ENCODE measurements around the gene PGAP3.

- TF ChIP-seq CTCF (IDR thresholded peaks at IDR 0.05; ENCODE audit: low read length) (no peak), EZH2 (optimal IDR thresholded peaks at IDR 0.05; ENCODE audit: low read depth, low read length) (no peak), EZH2phosphoT487 (IDR thresholded peaks at IDR 0.05; ENCODE audit: low read length) (no peak)
These were observed 28.4 kb upstream of the PGAP3 start for GRCh38 chr17:39716073-39716818.

All from MM.1S (cell line).